HepG2 (cell line): ENCODE results near the gene ATP6V1F. TPM values are rescaled to one million over a fixed set of nuclear protein-coding genes. Genes with fewer than 3 reads are reported as not detected.

Experiments
- ATAC-seq: fragments of 200-7000 bp; cut with Tn5 transposase; 3 replicates; pipeline ENCODE4 v1.9.1; 2020; ENCODE audit warnings: mild to moderate bottlenecking, moderate library complexity
- BruUV-seq: library from RNA; stranded (reverse); fragments of 400-500 nt; replicated peaks from 2 replicates; lab custom pipeline; 2021; lab: Mats Ljungman, UMichigan
- CTCF ChIA-PET: fragments of 300-600 bp; formaldehyde crosslinking; extraction: SDS; loops from one replicate; lab custom pipeline; 2021; ENCODE audit warnings: low total read pairs, inconsistent platforms, low intra/inter-chr PET ratio; lab: Yijun Ruan, JAX
- POLR2A ChIA-PET: fragments of 350-600 bp; sonication (Branson Sonifier 250); formaldehyde crosslinking; loops from one replicate; lab custom pipeline; 2020; ENCODE audit warnings: antibody characterized with exemption, inconsistent platforms; lab: Yijun Ruan, JAX
- DNase-seq: peaks from one replicate; pipeline ENCODE4 v3.0.0-alpha.2; 2015; ENCODE audit warnings: low spot score
- FAIRE-seq: peaks from 3 replicates; lab custom pipeline; 2011; peaks lifted over from hg19 to GRCh38; lab: Jason Lieb, UNC
- H2AFZ ChIP-seq: one replicate; pipeline ENCODE4 v1.6.1; 2011; ENCODE audit warnings: low read length, inconsistent platforms
- H3K27ac ChIP-seq: fragments of 300-600 bp; 3 replicates; pipeline ENCODE4 v1.8.0; 2011; ENCODE audit warnings: mixed run types, mild to moderate bottlenecking, mixed read lengths, low read length, inconsistent platforms; ENCODE audit not compliant: insufficient read depth; ENCODE audit errors: extremely low read length
- H3K27me3 ChIP-seq, 2 experiments: fragments of 200-600 bp in 1 of 2; 2 replicates in 1 of 2; 3 replicates in 1 of 2; pipeline versions ENCODE4 v1.6.0 to v1.8.0; 2011; ENCODE audit warnings: low read length in 2 of 2, mild to moderate bottlenecking in 2 of 2, moderate library complexity in 2 of 2, inconsistent platforms in 1 of 2; ENCODE audit not compliant: insufficient read depth in 2 of 2, control insufficient read depth in 1 of 2
- H3K36me3 ChIP-seq, 2 experiments: fragments of 200-600 bp in 1 of 2; replicated peaks in 1 of 2; 2 replicates in 1 of 2; 3 replicates in 1 of 2; pipeline versions ENCODE4 v1.5.1 to v1.8.0; 2011; ENCODE audit warnings: low read length in 2 of 2, inconsistent platforms in 1 of 2; ENCODE audit not compliant: insufficient read depth in 2 of 2, control insufficient read depth in 1 of 2
- H3K4me1 ChIP-seq: 2 replicates; pipeline ENCODE4 v1.5.1; 2012; ENCODE audit warnings: low read length, inconsistent platforms; ENCODE audit not compliant: insufficient read depth
- H3K4me2 ChIP-seq: 2 replicates; pipeline ENCODE4 v1.6.0; 2011; ENCODE audit warnings: low read depth, low read length, inconsistent platforms
- H3K4me3 ChIP-seq, 3 experiments: fragments of 200-600 bp in 1 of 3; sonication (generic), shearing (Covaris generic) in 1 of 3; replicated peaks in 1 of 3; 2 replicates each; pipeline ENCODE4 v1.5.1; 2011 to 2016; ENCODE audit warnings: low read length in 3 of 3, inconsistent platforms in 2 of 3, low read depth in 2 of 3, mild to moderate bottlenecking in 2 of 3, control low read depth in 1 of 3, mixed read lengths in 1 of 3; ENCODE audit not compliant: insufficient read depth in 1 of 3
- H3K79me2 ChIP-seq: one replicate; pipeline ENCODE4 v1.6.1; 2011; ENCODE audit warnings: low read length, inconsistent platforms; ENCODE audit not compliant: insufficient read depth
- H3K9ac ChIP-seq: 2 replicates; pipeline ENCODE4 v1.6.0; 2011; ENCODE audit warnings: mild to moderate bottlenecking, low read depth, low read length, inconsistent platforms; ENCODE audit not compliant: insufficient read depth
- H3K9me3 ChIP-seq: 2 replicates; pipeline ENCODE4 v1.5.1; 2012; ENCODE audit warnings: mild to moderate bottlenecking, low read length
- H4K20me1 ChIP-seq: 2 replicates; pipeline ENCODE4 v1.6.0; 2011; ENCODE audit warnings: inconsistent platforms, mild to moderate bottlenecking, low read length, moderate library complexity; ENCODE audit not compliant: insufficient read depth
- BRF2 ChIP-seq: sonication (generic); formaldehyde crosslinking; IDR thresholded peaks from 2 replicates; pipeline ENCODE4 v1.8.1; 2022; ENCODE audit warnings: mild to moderate bottlenecking, missing genetic modification reagents
- CSRNP1 ChIP-seq: sonication (generic); formaldehyde crosslinking; IDR thresholded peaks from 2 replicates; pipeline ENCODE4 v1.8.1; 2023; ENCODE audit warnings: mild to moderate bottlenecking, missing genetic modification reagents
- FOXP4 ChIP-seq: sonication (generic); formaldehyde crosslinking; IDR thresholded peaks from 2 replicates; pipeline ENCODE4 v1.4.0; 2020; ENCODE audit warnings: missing genetic modification reagents
- HCFC1 ChIP-seq: fragments of 150-350 bp; IDR thresholded peaks from 2 replicates; pipeline ENCODE4 v1.6.1; 2014; ENCODE audit warnings: low read depth, low read length
- HOXA9 ChIP-seq: sonication (generic); formaldehyde crosslinking; IDR thresholded peaks from 2 replicates; pipeline ENCODE4 v1.8.1; 2022; ENCODE audit warnings: missing genetic modification reagents, mild to moderate bottlenecking, moderate library complexity, borderline replicate concordance
- KMT2B ChIP-seq: IDR thresholded peaks from 2 replicates; pipeline ENCODE4 v1.6.1; 2016; ENCODE audit warnings: missing genetic modification reagents, missing compliant biosample characterization
- PHF5A ChIP-seq: IDR thresholded peaks from one replicate; pipeline ENCODE4 v1.6.1; 2018; ENCODE audit warnings: low read depth, missing genetic modification reagents; ENCODE audit not compliant: unreplicated experiment
- PLSCR1 ChIP-seq: sonication (generic); formaldehyde crosslinking; IDR thresholded peaks from 2 replicates; pipeline ENCODE4 v1.5.0; 2020; ENCODE audit warnings: missing genetic modification reagents, mild to moderate bottlenecking, borderline replicate concordance
- PREB ChIP-seq: sonication (generic); formaldehyde crosslinking; IDR thresholded peaks from 2 replicates; pipeline ENCODE4 v1.4.0; 2020; ENCODE audit warnings: missing genetic modification reagents
- RARG ChIP-seq: sonication (generic); formaldehyde crosslinking; IDR thresholded peaks from 2 replicates; pipeline ENCODE4 v1.4.0; 2020; ENCODE audit warnings: low read depth, mild to moderate bottlenecking, missing genetic modification reagents
- RBM39 ChIP-seq: fragments of 200-400 bp; formaldehyde crosslinking; IDR thresholded peaks from one replicate; pipeline ENCODE4 v1.6.1; 2018; ENCODE audit warnings: antibody characterized with exemption, mild to moderate bottlenecking, low read depth, low read length; ENCODE audit not compliant: poor library complexity, severe bottlenecking
- RCOR2 ChIP-seq: IDR thresholded peaks from 2 replicates; pipeline ENCODE4 v1.6.1; 2016; ENCODE audit warnings: missing biosample characterization, missing genetic modification reagents
- SOX5 ChIP-seq: IDR thresholded peaks from 2 replicates; pipeline ENCODE4 v1.6.1; 2016; ENCODE audit warnings: borderline replicate concordance
- TEAD3 ChIP-seq: optimal IDR thresholded peaks from 2 replicates; pipeline ENCODE3; 2016; ENCODE audit warnings: borderline replicate concordance
- ZNF17 ChIP-seq: sonication (generic); formaldehyde crosslinking; IDR thresholded peaks from 2 replicates; pipeline ENCODE4 v1.5.0; 2020; ENCODE audit warnings: mild to moderate bottlenecking, missing genetic modification reagents
- ZNF20 ChIP-seq: sonication (generic); formaldehyde crosslinking; IDR thresholded peaks from 2 replicates; pipeline ENCODE4 v1.4.0; 2020; ENCODE audit warnings: mild to moderate bottlenecking, moderate library complexity, missing genetic modification reagents
- ZNF660 ChIP-seq: sonication (generic); formaldehyde crosslinking; IDR thresholded peaks from 2 replicates; pipeline ENCODE4 v1.5.1; 2020; ENCODE audit warnings: mild to moderate bottlenecking, low read depth, missing genetic modification reagents, borderline replicate concordance
- WGBS: methylation state at CpG from one replicate; pipeline ENCODE4 v1.1.6; 2017; ENCODE audit warnings: low lambda C conversion rate; 5-methylcytosine and 5-hydroxymethylcytosine counted together
- in situ Hi-C: cut with HindIII; loops from 2 replicates; pipeline ENCODE4 v1.10.0; 2017; ENCODE audit warnings: low pct_unique_long_range_greater_than_20kb; ENCODE audit not compliant: extremely low pct_ligation_motif_present
- intact Hi-C: fragments of 100-400 bp; cut with micrococcal nuclease; formaldehyde crosslinking; loops from one replicate; pipeline ENCODE4 v1.10.0; 2022; ENCODE audit not compliant: unreplicated experiment
- polyA plus RNA-seq, 8 experiments: library from polyadenylated mRNA; depleted of rRNA in 3 of 8; stranded (reverse) in 7 of 8; unstranded in 1 of 8; fragments of >200 nt; fragmentation: Illumina TruSeq in 4 of 8; extraction: Trizol in 4 of 8; gene quantifications; 2 replicates each; pipeline versions ENCODE4 v1.2.1 to v1.2.3, GENCODE V29; 2011 to 2016; ENCODE audit warnings: low read depth in 4 of 8, missing spikeins in 1 of 8, mixed read lengths in 1 of 8; ENCODE audit not compliant: insufficient read depth in 1 of 8
- total RNA-seq, 5 experiments: library from RNA; depleted of rRNA; stranded (reverse); fragments of >200 nt; fragmentation: Illumina TruSeq; extraction: Trizol; gene quantifications; 2 replicates each; pipeline ENCODE4 v1.2.3, GENCODE V29; 2016; ENCODE audit warnings: low read depth in 1 of 5

Gene ATP6V1F
- total and polyA plus RNA-seq, 2 of the 13 experiments (the other 11 are each of a cell fraction or from before 2014, with no cell fraction given) = 87.2 to 132 TPM

- in situ Hi-C loops = no loop called here
- no peak for DNase-seq
- 7% methylated on average over 3 of the region's 17 CpGs for WGBS
- Histone ChIP-seq H3K9ac (no peak overlapping the region), H3K27ac (no peak overlapping the region), H3K4me3 (no peak overlapping the region), H3K9me3 (no peaks in the 10 kb centered on the region), H3K4me2 (no peak overlapping the region), H3K36me3 (no peaks in the 10 kb centered on the region), H4K20me1 (no peaks in the 10 kb centered on the region), H2AFZ (no peak overlapping the region), H3K27me3 (peaks cover 8 to 56% of the 10 kb centered on the region in 2 experiments; a peak in 4 of 5 replicates), H3K79me2 (no peaks in the 10 kb centered on the region), H3K4me1 (no peaks in the 10 kb centered on the region)
- FAIRE-seq = no peak
- intact Hi-C loops = no loop called here
- TF ChIP-seq CSRNP1 (CRISPR knock-in tag) (no peak), ZNF17 (no peak), SOX5 (no peak), KMT2B (CRISPR knock-in tag) (no peak), TEAD3 (no peak), RCOR2 (CRISPR knock-in tag) (no peak), HCFC1 (no peak), PREB (CRISPR knock-in tag) (no peak), ZNF660 (CRISPR knock-in tag) (no peak), HOXA9 (CRISPR knock-in tag) (no peak), FOXP4 (CRISPR knock-in tag) (no peak), BRF2 (no peak), PHF5A (no peak), RARG (CRISPR knock-in tag) (no peak), ZNF20 (CRISPR knock-in tag) (no peak), PLSCR1 (CRISPR knock-in tag) (no peak), RBM39 (no peak)
- ChIA-PET CTCF (no interaction called here), POLR2A (no interaction called here)
- no peak for ATAC-seq
- no TSS peak for BruUV-seq
These were observed 6.5 kb upstream of the ATP6V1F start for GRCh38 chr7:128856001-128856718.
